H9 (cell line): ENCODE measurements around the gene EDEM1. TPM values are rescaled to one million over a fixed set of nuclear protein-coding genes. Genes with fewer than 3 reads are reported as not detected.

Experiments used
- DNase-seq: peaks from one replicate; pipeline ENCODE4 v3.0.0-alpha.2; 2017
- H2AFZ ChIP-seq: one replicate; pipeline ENCODE4 v1.6.1; 2013; ENCODE audit warnings: mild to moderate bottlenecking, low read length, control low read depth, moderate library complexity
- H2AK5ac ChIP-seq: 2 replicates; pipeline ENCODE4 v1.6.1; 2013; ENCODE audit warnings: low read length, control low read depth, mixed read lengths; ENCODE audit not compliant: insufficient read length
- H2BK120ac ChIP-seq: one replicate; pipeline ENCODE4 v1.6.1; 2013; ENCODE audit warnings: low read depth, mild to moderate bottlenecking, low read length, control low read depth, inconsistent platforms; ENCODE audit not compliant: poor library complexity, severe bottlenecking
- H2BK12ac ChIP-seq: 2 replicates; pipeline ENCODE4 v1.6.1; 2013; ENCODE audit warnings: low read length, control low read depth, mixed read lengths, low read depth; ENCODE audit not compliant: insufficient read length
- H2BK15ac ChIP-seq: 2 replicates; pipeline ENCODE4 v1.6.1; 2013; ENCODE audit warnings: low read depth, low read length, control low read depth
- H2BK20ac ChIP-seq: one replicate; pipeline ENCODE4 v1.6.1; 2013; ENCODE audit warnings: low read depth, mild to moderate bottlenecking, low read length, control low read depth, inconsistent platforms; ENCODE audit not compliant: poor library complexity, severe bottlenecking
- H2BK5ac ChIP-seq: 2 replicates; pipeline ENCODE4 v1.6.1; 2013; ENCODE audit warnings: low read length, control low read depth, mixed read lengths; ENCODE audit not compliant: insufficient read length
- H3K14ac ChIP-seq: 2 replicates; pipeline ENCODE4 v1.6.1; 2013; ENCODE audit warnings: low read length, control low read depth; ENCODE audit not compliant: insufficient read depth
- H3K18ac ChIP-seq: 2 replicates; pipeline ENCODE4 v1.6.1; 2013; ENCODE audit warnings: low read depth, mild to moderate bottlenecking, mixed read lengths, low read length, control low read depth; ENCODE audit not compliant: insufficient read length
- H3K23ac ChIP-seq: 2 replicates; pipeline ENCODE4 v1.6.1; 2013; ENCODE audit warnings: low read length, control low read depth, mixed read lengths, low read depth; ENCODE audit not compliant: insufficient read length
- H3K23me2 ChIP-seq: 2 replicates; pipeline ENCODE4 v1.6.1; 2013; ENCODE audit warnings: low read depth, mild to moderate bottlenecking, mixed read lengths, low read length, control low read depth; ENCODE audit not compliant: insufficient read length, poor library complexity, severe bottlenecking
- H3K27ac ChIP-seq: 2 replicates; pipeline ENCODE4 v1.5.1; 2013; ENCODE audit warnings: low read length, control low read depth, mixed read lengths, low read depth; ENCODE audit not compliant: insufficient read length
- H3K27me3 ChIP-seq: 2 replicates; pipeline ENCODE4 v1.6.1; 2013; ENCODE audit warnings: low read length, control low read depth, inconsistent platforms; ENCODE audit not compliant: insufficient read depth
- H3K4ac ChIP-seq: 2 replicates; pipeline ENCODE4 v1.6.1; 2013; ENCODE audit warnings: low read depth, mild to moderate bottlenecking, control low read depth, inconsistent platforms, low read length, moderate library complexity
- H3K4me1 ChIP-seq: 2 replicates; pipeline ENCODE4 v1.6.1; 2013; ENCODE audit warnings: low read length, control low read depth, inconsistent platforms; ENCODE audit not compliant: insufficient read depth
- H3K4me2 ChIP-seq: 2 replicates; pipeline ENCODE4 v1.6.1; 2013; ENCODE audit warnings: low read length, control low read depth, mixed read lengths; ENCODE audit not compliant: insufficient read length, insufficient read depth
- H3K56ac ChIP-seq: 2 replicates; pipeline ENCODE4 v1.6.1; 2013; ENCODE audit warnings: low read depth, mild to moderate bottlenecking, mixed read lengths, low read length, control low read depth; ENCODE audit not compliant: insufficient read length
- H3K79me1 ChIP-seq: 2 replicates; pipeline ENCODE4 v1.6.1; 2013; ENCODE audit warnings: low read depth, mild to moderate bottlenecking, moderate library complexity, low read length, control low read depth, inconsistent platforms; ENCODE audit not compliant: insufficient read depth, poor library complexity, severe bottlenecking
- H3K79me2 ChIP-seq: 2 replicates; pipeline ENCODE4 v1.6.1; 2013; ENCODE audit warnings: low read length, control low read depth, inconsistent platforms; ENCODE audit not compliant: insufficient read depth
- H3K9ac ChIP-seq: 2 replicates; pipeline ENCODE4 v1.6.1; 2013; ENCODE audit warnings: low read length, control low read depth, mixed read lengths; ENCODE audit not compliant: insufficient read length; ENCODE audit errors: extremely low read depth
- H3K9me3 ChIP-seq: one replicate; pipeline ENCODE4 v1.6.1; 2013; ENCODE audit warnings: low read depth, low read length, inconsistent platforms; ENCODE audit not compliant: control insufficient read depth
- H3T11ph ChIP-seq: one replicate; pipeline ENCODE4 v1.6.1; 2013; ENCODE audit warnings: mild to moderate bottlenecking, low read length, control low read depth, inconsistent platforms
- H4K20me1 ChIP-seq: one replicate; pipeline ENCODE4 v1.6.1; 2013; ENCODE audit not compliant: control insufficient read depth, insufficient read length, insufficient read depth
- H4K5ac ChIP-seq: 2 replicates; pipeline ENCODE4 v1.6.1; 2013; ENCODE audit warnings: low read depth, mild to moderate bottlenecking, mixed read lengths, low read length, control low read depth; ENCODE audit not compliant: insufficient read length
- H4K8ac ChIP-seq: replicated peaks from 2 replicates; pipeline ENCODE4 v1.6.1; 2013; ENCODE audit warnings: low read length, control low read depth, mixed read lengths, low read depth; ENCODE audit not compliant: insufficient read length
- H4K91ac ChIP-seq: 2 replicates; pipeline ENCODE4 v1.6.1; 2013; ENCODE audit warnings: low read depth, mild to moderate bottlenecking, moderate library complexity, mixed read lengths, low read length, control low read depth; ENCODE audit not compliant: insufficient read length
- H3K27ac Mint-ChIP-seq, 3 experiments: 2 replicates in 2 of 3; 3 replicates in 1 of 3; pipeline ENCODE4 v1.8.0; 2020 to 2021; ENCODE audit warnings: mixed read lengths in 3 of 3, mild to moderate bottlenecking in 1 of 3, moderate library complexity in 1 of 3
- H3K27me3 Mint-ChIP-seq: 2 replicates; pipeline ENCODE4 v1.8.0; 2021; ENCODE audit warnings: low read depth, mild to moderate bottlenecking, moderate library complexity, mixed read lengths
- H3K36me3 Mint-ChIP-seq, 3 experiments: 2 replicates in 2 of 3; 3 replicates in 1 of 3; pipeline ENCODE4 v1.8.0; 2020 to 2021; ENCODE audit warnings: low read depth in 3 of 3, mixed read lengths in 3 of 3; ENCODE audit not compliant: insufficient read depth in 1 of 3
- H3K4me1 Mint-ChIP-seq, 2 experiments: 2 replicates each; pipeline ENCODE4 v1.8.0; 2020; ENCODE audit warnings: mixed read lengths in 2 of 2
- H3K4me3 Mint-ChIP-seq, 2 experiments: 2 replicates in 1 of 2; 3 replicates in 1 of 2; pipeline ENCODE4 v1.8.0; 2020 to 2021; ENCODE audit warnings: mild to moderate bottlenecking in 2 of 2, mixed read lengths in 2 of 2, moderate library complexity in 1 of 2
- H3K9me3 Mint-ChIP-seq, 2 experiments: 2 replicates in 1 of 2; 3 replicates in 1 of 2; pipeline ENCODE4 v1.8.0; 2020; ENCODE audit warnings: mild to moderate bottlenecking in 2 of 2, mixed read lengths in 2 of 2, moderate library complexity in 1 of 2
- CTCF ChIP-seq: fragments of 200-600 bp; sonication (generic); conservative IDR thresholded peaks from 3 replicates; pipeline ENCODE4 v1.8.0; 2021; ENCODE audit warnings: antibody characterized with exemption, mild to moderate bottlenecking
- WGBS: extraction: QIAGEN DNeasy Blood & Tissue Kit; methylation state at CpG from one replicate; pipeline ENCODE4 v1.1.7; 2013; ENCODE audit warnings: missing lambda C conversion rate, low lambda C conversion rate, mixed read lengths; ENCODE audit not compliant: insufficient read length; ENCODE audit errors: extremely low coverage; 5-methylcytosine and 5-hydroxymethylcytosine counted together
- total RNA-seq: library from RNA; stranded (reverse); gene quantifications from 2 replicates; pipeline ENCODE4 v1.2.1, GENCODE V29; 2021

EDEM1 gene
- total RNA-seq, 1 experiment from 2014 or later = 11.7 TPM

DNA sequence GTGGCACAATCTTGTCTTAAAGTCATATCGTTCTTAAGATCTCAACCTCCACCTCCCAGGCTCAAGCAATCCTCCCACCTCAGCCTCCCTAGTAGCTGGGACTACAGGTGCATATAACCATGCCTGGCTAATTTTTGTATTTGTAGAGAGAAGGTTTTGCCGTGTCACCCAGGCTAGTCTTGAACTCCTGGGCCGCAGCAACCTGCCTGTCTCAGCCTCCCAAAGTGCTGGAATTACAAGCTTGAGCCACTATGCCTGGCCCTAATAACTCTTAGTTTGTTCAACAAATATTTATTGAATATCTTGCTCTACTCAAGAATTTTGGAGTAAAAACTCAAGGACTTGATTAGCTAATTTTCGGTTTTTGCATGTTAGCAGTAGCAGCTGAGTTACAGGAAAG is 19.4 kb upstream of the EDEM1 start:
- peaks cover 3% of the 10 kb centered on the region; the same call in 1 of the 2 replicates for H3K79me2 ChIP-seq
- no peak overlapping the region for H2BK15ac ChIP-seq
- no peaks in the 10 kb centered on the region for H3K27me3 Mint-ChIP-seq
- H2BK120ac ChIP-seq = no peak overlapping the region
- no peak overlapping the region for H3K27ac ChIP-seq
- H4K5ac ChIP-seq = no peak overlapping the region
- no peak overlapping the region for H4K91ac ChIP-seq
- no peak overlapping the region for H2BK12ac ChIP-seq
- peaks cover 21% of the 10 kb centered on the region in 2 experiments for H3K4me1 Mint-ChIP-seq
- WGBS = no CpG with 5 or more reads among the region's 4 CpGs
- no peak overlapping the region for H2BK5ac ChIP-seq
- H2AFZ ChIP-seq = no peak overlapping the region
- no peak overlapping the region for H3K27ac Mint-ChIP-seq
- H4K20me1 ChIP-seq = no peaks in the 10 kb centered on the region
- no peak overlapping the region for H2BK20ac ChIP-seq
- H2AK5ac ChIP-seq = no peak overlapping the region
- H3K36me3 Mint-ChIP-seq = peaks cover 3 to 10% (median 10%) of the 10 kb centered on the region in 3 experiments; a peak in 5 of 7 replicates
- H3K4me2 ChIP-seq = no peak overlapping the region
- H3K79me1 ChIP-seq = no peaks in the 10 kb centered on the region
- H3K27me3 ChIP-seq = no peaks in the 10 kb centered on the region
- H3K56ac ChIP-seq = no peak overlapping the region
- no peak overlapping the region for H3T11ph ChIP-seq
- H3K14ac ChIP-seq = no peak overlapping the region
- no peak overlapping the region for H3K23ac ChIP-seq
- no peak overlapping the region for H3K4me3 Mint-ChIP-seq
- no peak for TF ChIP-seq CTCF
- H3K9me3 Mint-ChIP-seq = no peaks in the 10 kb centered on the region
- no peak overlapping the region for H3K18ac ChIP-seq
- H3K9me3 ChIP-seq = no peaks in the 10 kb centered on the region
- H3K23me2 ChIP-seq = no peaks in the 10 kb centered on the region
- DNase-seq = no peak
- H3K4me1 ChIP-seq = no peaks in the 10 kb centered on the region
- no peak overlapping the region for H3K4ac ChIP-seq
- H4K8ac ChIP-seq = no peak overlapping the region
- H3K9ac ChIP-seq = no peak overlapping the region
